Karpas-422 (cell line): Measurements from ENCODE around the gene ELAC2. TPM values are rescaled to one million over a fixed set of nuclear protein-coding genes. Genes with fewer than 3 reads are reported as not detected.

Experiments used
- DNase-seq: peaks from one replicate; pipeline ENCODE4 v3.0.0-alpha.2; 2015
- H2AFZ ChIP-seq: fragments of 200-600 bp; sonication (generic); 2 replicates; pipeline ENCODE4 v1.6.1; 2014; ENCODE audit warnings: antibody characterized with exemption, low read length, mixed read lengths
- H3K27ac ChIP-seq: fragments of 200-600 bp; sonication (generic); 2 replicates; pipeline ENCODE4 v1.5.1; 2014; ENCODE audit warnings: mild to moderate bottlenecking, low read length, moderate library complexity
- H3K27me3 ChIP-seq: fragments of 200-600 bp; sonication (generic); 2 replicates; pipeline ENCODE4 v1.6.1; 2014; ENCODE audit warnings: low read length, mixed read lengths
- H3K36me3 ChIP-seq: fragments of 200-600 bp; sonication (generic); 2 replicates; pipeline ENCODE4 v1.6.1; 2014; ENCODE audit warnings: low read length, mixed read lengths; ENCODE audit not compliant: insufficient read depth
- H3K4me1 ChIP-seq: fragments of 200-600 bp; sonication (generic); 2 replicates; pipeline ENCODE4 v1.6.1; 2014; ENCODE audit warnings: mild to moderate bottlenecking, low read length, mixed read lengths
- H3K4me2 ChIP-seq: fragments of 200-600 bp; sonication (generic); 2 replicates; pipeline ENCODE4 v1.6.1; 2014; ENCODE audit warnings: low read length, low read depth, mild to moderate bottlenecking; ENCODE audit not compliant: poor library complexity, severe bottlenecking
- H3K4me3 ChIP-seq: fragments of 200-600 bp; sonication (generic); 2 replicates; pipeline ENCODE4 v1.5.1; 2014; ENCODE audit warnings: mild to moderate bottlenecking, antibody characterized with exemption, low read length, mixed read lengths
- H3K79me2 ChIP-seq: fragments of 200-600 bp; sonication (generic); 2 replicates; pipeline ENCODE4 v1.6.1; 2014; ENCODE audit warnings: mild to moderate bottlenecking, low read length, mixed read lengths
- H3K9ac ChIP-seq: fragments of 200-600 bp; sonication (generic); 2 replicates; pipeline ENCODE4 v1.6.0; 2014; ENCODE audit warnings: low read length
- H3K9me2 ChIP-seq: fragments of 200-600 bp; sonication (generic), shearing (Covaris generic); replicated peaks from 2 replicates; pipeline ENCODE4 v1.6.0; 2014; ENCODE audit warnings: mild to moderate bottlenecking, low read length, moderate library complexity; ENCODE audit not compliant: insufficient read depth
- H3K9me3 ChIP-seq: fragments of 300-700, 200-600 bp; sonication (generic); 2 replicates; pipeline ENCODE4 v1.6.1; 2014; ENCODE audit warnings: low read length, mixed read lengths
- H4K20me1 ChIP-seq: fragments of 200-600 bp; sonication (generic); 2 replicates; pipeline ENCODE4 v1.6.1; 2014; ENCODE audit warnings: mild to moderate bottlenecking, antibody characterized with exemption, low read length, low read depth; ENCODE audit not compliant: insufficient read depth
- total RNA-seq: library from RNA; depleted of rRNA; stranded (reverse); fragments of >200 nt; shearing (Covaris generic); gene quantifications from 2 replicates; pipeline ENCODE4 v1.2.3, GENCODE V29; 2014; ENCODE audit warnings: low replicate concordance; rRNA removed

ELAC2 gene
- total RNA-seq, 1 experiment from 2014 or later: 126 TPM

DNA sequence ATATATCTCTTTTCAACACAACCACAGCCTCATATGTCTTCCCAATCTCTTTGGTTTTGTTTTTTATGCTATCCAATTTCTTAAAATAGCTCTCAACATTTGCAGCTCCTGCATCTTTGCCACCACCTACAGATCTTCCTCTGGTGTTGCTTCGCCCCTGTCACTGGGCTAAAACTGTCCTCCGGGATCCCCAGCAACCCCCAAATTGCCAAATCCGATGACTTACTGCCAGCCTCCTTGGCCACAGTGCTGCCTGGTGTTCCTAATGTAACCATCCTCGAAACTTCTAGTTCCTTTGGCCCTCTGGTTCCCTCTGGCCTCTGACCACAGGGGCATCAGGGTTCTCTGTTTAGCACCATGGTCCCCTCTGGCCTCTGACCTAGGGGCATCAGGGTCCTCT, 70.8 kb downstream of the ELAC2 start:
- Histone ChIP-seq H3K4me3 (no peak overlapping the region), H3K36me3 (peaks cover 22% of the 10 kb centered on the region), H3K79me2 (no peaks in the 10 kb centered on the region), H4K20me1 (no peaks in the 10 kb centered on the region), H3K9me3 (no peaks in the 10 kb centered on the region), H2AFZ (no peak overlapping the region), H3K9me2 (no peaks in the 10 kb centered on the region), H3K27ac (no peak overlapping the region), H3K4me2 (no peak overlapping the region), H3K9ac (no peak overlapping the region), H3K27me3 (no peaks in the 10 kb centered on the region), H3K4me1 (peaks cover 15% of the 10 kb centered on the region)
- DNase-seq: no peak

Other genes with a start within 250 kb of the ELAC2 start
- gene ARHGAP44, start 228.5 kb downstream of the ELAC2 start, total RNA-seq: 17.1 and 24.6 TPM in 2 replicates